Measurements from ENCODE around the gene ATXN7L3.

ATXN7L3 gene

DNA sequence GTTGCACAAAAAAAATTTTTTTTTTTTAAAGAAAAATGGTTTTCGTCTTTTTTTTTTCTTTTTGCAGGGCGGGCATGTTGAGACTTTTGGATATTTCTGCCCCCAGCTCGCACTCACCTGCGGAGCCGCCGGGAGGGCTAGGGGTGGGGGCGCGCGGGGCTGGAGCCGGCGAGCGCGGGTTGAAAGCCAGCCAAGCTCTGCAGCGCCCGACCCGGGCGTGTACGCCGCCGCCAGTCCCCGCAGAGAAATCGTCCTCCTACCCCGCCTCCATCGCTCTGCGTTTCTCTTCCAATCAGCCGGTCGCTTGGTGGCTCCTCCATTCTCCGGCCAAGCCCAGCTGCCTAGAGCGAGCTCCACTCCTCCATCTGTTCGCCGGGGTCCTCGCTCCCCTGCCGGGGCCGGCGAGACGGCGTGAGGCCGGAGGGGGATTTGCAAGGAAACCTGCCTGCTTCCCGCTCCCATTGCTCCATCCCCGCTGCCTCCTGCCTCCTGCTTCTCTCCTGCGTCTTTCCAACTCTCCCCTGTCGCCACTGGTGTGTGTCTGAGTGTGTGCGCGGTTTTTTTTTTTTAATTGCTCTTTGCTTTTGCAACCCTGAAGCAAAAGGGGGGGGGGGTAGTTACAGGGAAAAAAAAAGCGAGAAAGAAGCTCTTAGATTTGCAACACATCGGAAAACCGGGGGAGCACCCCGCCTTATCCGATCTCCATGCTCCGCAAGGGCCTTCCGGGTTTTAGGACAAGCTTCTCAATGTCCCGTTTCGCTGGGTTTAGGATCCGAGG, 21.6 kb upstream of the ATXN7L3 start (continued):
- TF ChIP-seq, protein P1, sequence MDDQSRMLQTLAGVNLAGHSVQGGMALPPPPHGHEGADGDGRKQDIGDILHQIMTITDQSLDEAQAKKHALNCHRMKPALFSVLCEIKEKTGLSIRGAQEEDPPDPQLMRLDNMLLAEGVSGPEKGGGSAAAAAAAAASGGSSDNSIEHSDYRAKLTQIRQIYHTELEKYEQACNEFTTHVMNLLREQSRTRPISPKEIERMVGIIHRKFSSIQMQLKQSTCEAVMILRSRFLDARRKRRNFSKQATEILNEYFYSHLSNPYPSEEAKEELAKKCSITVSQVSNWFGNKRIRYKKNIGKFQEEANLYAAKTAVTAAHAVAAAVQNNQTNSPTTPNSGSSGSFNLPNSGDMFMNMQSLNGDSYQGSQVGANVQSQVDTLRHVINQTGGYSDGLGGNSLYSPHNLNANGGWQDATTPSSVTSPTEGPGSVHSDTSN (CRISPR knock-in tag; IDR thresholded peaks at IDR 0.05): no peak
- TF ChIP-seq, protein P2, sequence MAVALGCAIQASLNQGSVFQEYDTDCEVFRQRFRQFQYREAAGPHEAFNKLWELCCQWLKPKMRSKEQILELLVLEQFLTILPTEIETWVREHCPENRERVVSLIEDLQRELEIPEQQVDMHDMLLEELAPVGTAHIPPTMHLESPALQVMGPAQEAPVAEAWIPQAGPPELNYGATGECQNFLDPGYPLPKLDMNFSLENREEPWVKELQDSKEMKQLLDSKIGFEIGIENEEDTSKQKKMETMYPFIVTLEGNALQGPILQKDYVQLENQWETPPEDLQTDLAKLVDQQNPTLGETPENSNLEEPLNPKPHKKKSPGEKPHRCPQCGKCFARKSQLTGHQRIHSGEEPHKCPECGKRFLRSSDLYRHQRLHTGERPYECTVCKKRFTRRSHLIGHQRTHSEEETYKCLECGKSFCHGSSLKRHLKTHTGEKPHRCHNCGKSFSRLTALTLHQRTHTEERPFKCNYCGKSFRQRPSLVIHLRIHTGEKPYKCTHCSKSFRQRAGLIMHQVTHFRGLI (tag by site-specific recombination; IDR thresholded peaks at IDR 0.05): peak; percentile 93
- TF ChIP-seq ZNF174 (tag by site-specific recombination; IDR thresholded peaks at IDR 0.05): no peak
- TF ChIP-seq FEZF1 (tag by site-specific recombination; IDR thresholded peaks at IDR 0.05): no peak
- no peak for TF ChIP-seq ZNF624 (tag by site-specific recombination; IDR thresholded peaks at IDR 0.05)
- TF ChIP-seq ZNF514 (tag by site-specific recombination; IDR thresholded peaks at IDR 0.05): no peak
- TF ChIP-seq, protein P3, sequence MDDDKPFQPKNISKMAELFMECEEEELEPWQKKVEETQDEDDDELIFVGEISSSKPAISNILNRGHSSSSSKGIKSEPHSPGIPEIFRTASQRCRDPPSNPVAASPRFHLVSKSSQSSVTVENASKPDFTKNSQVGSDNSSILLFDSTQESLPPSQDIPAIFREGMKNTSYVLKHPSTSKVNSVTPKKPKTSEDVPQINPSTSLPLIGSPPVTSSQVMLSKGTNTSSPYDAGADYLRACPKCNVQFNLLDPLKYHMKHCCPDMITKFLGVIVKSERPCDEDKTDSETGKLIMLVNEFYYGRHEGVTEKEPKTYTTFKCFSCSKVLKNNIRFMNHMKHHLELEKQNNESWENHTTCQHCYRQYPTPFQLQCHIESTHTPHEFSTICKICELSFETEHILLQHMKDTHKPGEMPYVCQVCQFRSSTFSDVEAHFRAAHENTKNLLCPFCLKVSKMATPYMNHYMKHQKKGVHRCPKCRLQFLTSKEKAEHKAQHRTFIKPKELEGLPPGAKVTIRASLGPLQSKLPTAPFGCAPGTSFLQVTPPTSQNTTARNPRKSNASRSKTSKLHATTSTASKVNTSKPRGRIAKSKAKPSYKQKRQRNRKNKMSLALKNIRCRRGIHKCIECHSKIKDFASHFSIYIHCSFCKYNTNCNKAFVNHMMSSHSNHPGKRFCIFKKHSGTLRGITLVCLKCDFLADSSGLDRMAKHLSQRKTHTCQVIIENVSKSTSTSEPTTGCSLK (tag by site-specific recombination; IDR thresholded peaks at IDR 0.05): no peak
- no peak for TF ChIP-seq GLI2 (tag by site-specific recombination; IDR thresholded peaks at IDR 0.05; ENCODE audit: borderline replicate concordance, low read depth)
- TF ChIP-seq, protein P4, sequence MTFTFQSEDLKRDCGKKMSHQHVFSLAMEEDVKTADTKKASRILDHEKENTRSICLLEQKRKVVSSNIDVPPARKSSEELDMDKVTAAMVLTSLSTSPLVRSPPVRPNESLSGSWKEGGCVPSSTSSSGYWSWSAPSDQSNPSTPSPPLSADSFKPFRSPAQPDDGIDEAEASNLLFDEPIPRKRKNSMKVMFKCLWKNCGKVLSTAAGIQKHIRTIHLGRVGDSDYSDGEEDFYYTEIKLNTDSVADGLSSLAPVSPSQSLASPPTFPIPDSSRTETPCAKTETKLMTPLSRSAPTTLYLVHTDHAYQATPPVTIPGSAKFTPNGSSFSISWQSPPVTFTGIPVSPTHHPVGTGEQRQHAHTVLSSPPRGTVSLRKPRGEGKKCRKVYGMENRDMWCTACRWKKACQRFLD (tag by site-specific recombination; IDR thresholded peaks at IDR 0.05): no peak
- TF ChIP-seq ZNF23 (tag by site-specific recombination; IDR thresholded peaks at IDR 0.05; ENCODE audit: borderline replicate concordance): no peak
- TF ChIP-seq, protein P5, sequence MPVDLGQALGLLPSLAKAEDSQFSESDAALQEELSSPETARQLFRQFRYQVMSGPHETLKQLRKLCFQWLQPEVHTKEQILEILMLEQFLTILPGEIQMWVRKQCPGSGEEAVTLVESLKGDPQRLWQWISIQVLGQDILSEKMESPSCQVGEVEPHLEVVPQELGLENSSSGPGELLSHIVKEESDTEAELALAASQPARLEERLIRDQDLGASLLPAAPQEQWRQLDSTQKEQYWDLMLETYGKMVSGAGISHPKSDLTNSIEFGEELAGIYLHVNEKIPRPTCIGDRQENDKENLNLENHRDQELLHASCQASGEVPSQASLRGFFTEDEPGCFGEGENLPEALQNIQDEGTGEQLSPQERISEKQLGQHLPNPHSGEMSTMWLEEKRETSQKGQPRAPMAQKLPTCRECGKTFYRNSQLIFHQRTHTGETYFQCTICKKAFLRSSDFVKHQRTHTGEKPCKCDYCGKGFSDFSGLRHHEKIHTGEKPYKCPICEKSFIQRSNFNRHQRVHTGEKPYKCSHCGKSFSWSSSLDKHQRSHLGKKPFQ (tag by site-specific recombination; IDR thresholded peaks at IDR 0.05): no peak
- TF ChIP-seq, protein P6, sequence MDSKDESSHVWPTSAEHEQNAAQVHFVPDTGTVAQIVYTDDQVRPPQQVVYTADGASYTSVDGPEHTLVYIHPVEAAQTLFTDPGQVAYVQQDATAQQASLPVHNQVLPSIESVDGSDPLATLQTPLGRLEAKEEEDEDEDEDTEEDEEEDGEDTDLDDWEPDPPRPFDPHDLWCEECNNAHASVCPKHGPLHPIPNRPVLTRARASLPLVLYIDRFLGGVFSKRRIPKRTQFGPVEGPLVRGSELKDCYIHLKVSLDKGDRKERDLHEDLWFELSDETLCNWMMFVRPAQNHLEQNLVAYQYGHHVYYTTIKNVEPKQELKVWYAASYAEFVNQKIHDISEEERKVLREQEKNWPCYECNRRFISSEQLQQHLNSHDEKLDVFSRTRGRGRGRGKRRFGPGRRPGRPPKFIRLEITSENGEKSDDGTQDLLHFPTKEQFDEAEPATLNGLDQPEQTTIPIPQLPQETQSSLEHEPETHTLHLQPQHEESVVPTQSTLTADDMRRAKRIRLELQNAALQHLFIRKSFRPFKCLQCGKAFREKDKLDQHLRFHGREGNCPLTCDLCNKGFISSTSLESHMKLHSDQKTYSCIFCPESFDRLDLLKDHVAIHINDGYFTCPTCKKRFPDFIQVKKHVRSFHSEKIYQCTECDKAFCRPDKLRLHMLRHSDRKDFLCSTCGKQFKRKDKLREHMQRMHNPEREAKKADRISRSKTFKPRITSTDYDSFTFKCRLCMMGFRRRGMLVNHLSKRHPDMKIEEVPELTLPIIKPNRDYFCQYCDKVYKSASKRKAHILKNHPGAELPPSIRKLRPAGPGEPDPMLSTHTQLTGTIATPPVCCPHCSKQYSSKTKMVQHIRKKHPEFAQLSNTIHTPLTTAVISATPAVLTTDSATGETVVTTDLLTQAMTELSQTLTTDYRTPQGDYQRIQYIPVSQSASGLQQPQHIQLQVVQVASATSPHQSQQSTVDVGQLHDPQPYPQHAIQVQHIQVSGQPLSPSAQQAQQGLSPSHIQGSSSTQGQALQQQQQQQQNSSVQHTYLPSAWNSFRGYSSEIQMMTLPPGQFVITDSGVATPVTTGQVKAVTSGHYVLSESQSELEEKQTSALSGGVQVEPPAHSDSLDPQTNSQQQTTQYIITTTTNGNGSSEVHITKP (tag by site-specific recombination; IDR thresholded peaks at IDR 0.05): no peak
- no peak for TF ChIP-seq ZNF529 (tag by site-specific recombination; IDR thresholded peaks at IDR 0.05; ENCODE audit: insufficient replicate concordance)
- TF ChIP-seq ZNF521 (tag by site-specific recombination; IDR thresholded peaks at IDR 0.05): no peak
- TF ChIP-seq ZNF660 (tag by site-specific recombination; IDR thresholded peaks at IDR 0.05): no peak; the same call in none of the 2 replicates
- no peak for TF ChIP-seq ZBTB21 (tag by site-specific recombination; IDR thresholded peaks at IDR 0.05)
- 0 out of 2 replicates have a peak, but pooled peaks have one; percentile 17 for TF ChIP-seq KLF16 (tag by site-specific recombination; IDR thresholded peaks at IDR 0.05)
- TF ChIP-seq OSR2 (tag by site-specific recombination; IDR thresholded peaks at IDR 0.05): no peak
- TF ChIP-seq, protein P7, sequence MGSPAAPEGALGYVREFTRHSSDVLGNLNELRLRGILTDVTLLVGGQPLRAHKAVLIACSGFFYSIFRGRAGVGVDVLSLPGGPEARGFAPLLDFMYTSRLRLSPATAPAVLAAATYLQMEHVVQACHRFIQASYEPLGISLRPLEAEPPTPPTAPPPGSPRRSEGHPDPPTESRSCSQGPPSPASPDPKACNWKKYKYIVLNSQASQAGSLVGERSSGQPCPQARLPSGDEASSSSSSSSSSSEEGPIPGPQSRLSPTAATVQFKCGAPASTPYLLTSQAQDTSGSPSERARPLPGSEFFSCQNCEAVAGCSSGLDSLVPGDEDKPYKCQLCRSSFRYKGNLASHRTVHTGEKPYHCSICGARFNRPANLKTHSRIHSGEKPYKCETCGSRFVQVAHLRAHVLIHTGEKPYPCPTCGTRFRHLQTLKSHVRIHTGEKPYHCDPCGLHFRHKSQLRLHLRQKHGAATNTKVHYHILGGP (tag by site-specific recombination; IDR thresholded peaks at IDR 0.05): no peak
- TF ChIP-seq KLF1 (tag by site-specific recombination; IDR thresholded peaks at IDR 0.05): 0 out of 2 replicates have a peak, but pooled peaks have one; percentile 15
- TF ChIP-seq, protein P8, sequence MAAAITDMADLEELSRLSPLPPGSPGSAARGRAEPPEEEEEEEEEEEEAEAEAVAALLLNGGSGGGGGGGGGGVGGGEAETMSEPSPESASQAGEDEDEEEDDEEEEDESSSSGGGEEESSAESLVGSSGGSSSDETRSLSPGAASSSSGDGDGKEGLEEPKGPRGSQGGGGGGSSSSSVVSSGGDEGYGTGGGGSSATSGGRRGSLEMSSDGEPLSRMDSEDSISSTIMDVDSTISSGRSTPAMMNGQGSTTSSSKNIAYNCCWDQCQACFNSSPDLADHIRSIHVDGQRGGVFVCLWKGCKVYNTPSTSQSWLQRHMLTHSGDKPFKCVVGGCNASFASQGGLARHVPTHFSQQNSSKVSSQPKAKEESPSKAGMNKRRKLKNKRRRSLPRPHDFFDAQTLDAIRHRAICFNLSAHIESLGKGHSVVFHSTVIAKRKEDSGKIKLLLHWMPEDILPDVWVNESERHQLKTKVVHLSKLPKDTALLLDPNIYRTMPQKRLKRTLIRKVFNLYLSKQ (tag by site-specific recombination; IDR thresholded peaks at IDR 0.05; ENCODE audit: borderline replicate concordance): no peak
